SU-DHL-6 (cell line): Measurements from ENCODE around the gene CPNE4.

ENCODE experiments used
- H2AFZ ChIP-seq: fragments of 200-600 bp; sonication (generic); 2 replicates; pipeline ENCODE4 v1.6.1; 2014; ENCODE audit warnings: low read depth, mild to moderate bottlenecking, moderate library complexity, mixed read lengths, antibody characterized with exemption, low read length; ENCODE audit not compliant: severe bottlenecking
- H3F3A ChIP-seq: fragments of 200-600 bp; shearing (Covaris generic); 2 replicates; pipeline ENCODE4 v1.6.0; 2016; ENCODE audit warnings: antibody characterized with exemption, mild to moderate bottlenecking; ENCODE audit not compliant: insufficient read depth
- H3K27ac ChIP-seq: fragments of 200-600 bp; sonication (generic); 2 replicates; pipeline ENCODE4 v1.5.1; 2016; ENCODE audit warnings: low read depth, mild to moderate bottlenecking, low read length, moderate library complexity, mixed read lengths
- H3K27me3 ChIP-seq: fragments of 200-600 bp; sonication (generic), shearing (Covaris generic); 2 replicates; pipeline ENCODE4 v1.6.0; 2014; ENCODE audit warnings: mild to moderate bottlenecking, low read length
- H3K36me3 ChIP-seq: fragments of 200-600 bp; sonication (generic); 2 replicates; pipeline ENCODE4 v1.6.1; 2014; ENCODE audit warnings: mild to moderate bottlenecking, low read length, mixed read lengths
- H3K4me2 ChIP-seq: fragments of 300-600, 200-600 bp; shearing (Covaris generic), sonication (generic); 2 replicates; pipeline ENCODE4 v1.6.0; 2014; ENCODE audit warnings: low read length, low read depth, mild to moderate bottlenecking; ENCODE audit not compliant: poor library complexity, severe bottlenecking
- H3K4me3 ChIP-seq: fragments of 200-600 bp; sonication (generic); 2 replicates; pipeline ENCODE4 v1.5.1; 2014; ENCODE audit warnings: antibody characterized with exemption, low read length, mild to moderate bottlenecking, mixed read lengths; ENCODE audit not compliant: insufficient read depth, poor library complexity, severe bottlenecking
- H3K79me2 ChIP-seq: fragments of 200-600 bp; sonication (generic); 2 replicates; pipeline ENCODE4 v1.6.1; 2014; ENCODE audit warnings: mild to moderate bottlenecking, low read length, moderate library complexity; ENCODE audit not compliant: insufficient read depth
- H3K9ac ChIP-seq: fragments of 200-600 bp; sonication (generic); 2 replicates; pipeline ENCODE4 v1.7.0; 2014; ENCODE audit warnings: mild to moderate bottlenecking, low read length
- H3K9me2 ChIP-seq: fragments of 200-600 bp; sonication (generic); replicated peaks from 2 replicates; pipeline ENCODE4 v1.6.1; 2014; ENCODE audit warnings: low read length; ENCODE audit not compliant: insufficient read depth
- H3K9me3 ChIP-seq: fragments of 200-600 bp; sonication (generic); 2 replicates; pipeline ENCODE4 v1.6.1; 2014; ENCODE audit warnings: low read length, mixed read lengths; ENCODE audit not compliant: insufficient read depth
- H4K20me1 ChIP-seq: fragments of 200-600 bp; sonication (generic); 2 replicates; pipeline ENCODE4 v1.6.1; 2014; ENCODE audit warnings: low read depth, mild to moderate bottlenecking, antibody characterized with exemption, low read length, moderate library complexity, mixed read lengths
- CTCF ChIP-seq: fragments of 200-600 bp; sonication (generic); IDR thresholded peaks from one replicate; pipeline ENCODE4 v1.5.1; 2017; ENCODE audit warnings: antibody characterized with exemption, mild to moderate bottlenecking, low read length, moderate library complexity; ENCODE audit not compliant: insufficient read depth, poor library complexity, severe bottlenecking
- EZH2phosphoT487 ChIP-seq: fragments of 200-600 bp; sonication (generic), shearing (Covaris generic); conservative IDR thresholded peaks from 2 replicates; pipeline ENCODE4 v1.6.1; 2018; ENCODE audit warnings: mild to moderate bottlenecking, antibody characterized with exemption, low read length, moderate library complexity, mixed read lengths

CPNE4 gene

GRCh38 chr3:131690800-131691199, 344.0 kb downstream of the CPNE4 start:
- Histone ChIP-seq H3K27me3 (no peaks in the 10 kb centered on the region), H3K9ac (no peak overlapping the region), H3K9me2 (no peaks in the 10 kb centered on the region; the same call in 1 of the 2 replicates), H4K20me1 (no peaks in the 10 kb centered on the region), H2AFZ (no peak overlapping the region), H3K27ac (no peak overlapping the region), H3F3A (no peaks in the 10 kb centered on the region), H3K36me3 (no peaks in the 10 kb centered on the region), H3K4me2 (no peak overlapping the region), H3K79me2 (no peaks in the 10 kb centered on the region), H3K4me3 (no peak overlapping the region), H3K9me3 (no peaks in the 10 kb centered on the region; the same call in 1 of the 2 replicates)
- TF ChIP-seq EZH2phosphoT487, result no peak
- no peak for TF ChIP-seq CTCF

GRCh38 chr3:131688370-131688769, 346.4 kb downstream of the CPNE4 start:
- H3F3A ChIP-seq, result no peaks in the 10 kb centered on the region
- TF ChIP-seq CTCF, result no peak
- no peak overlapping the region for H3K9ac ChIP-seq
- no peaks in the 10 kb centered on the region; the same call in 1 of the 2 replicates for H3K9me2 ChIP-seq
- H3K4me3 ChIP-seq, result no peak overlapping the region
- no peaks in the 10 kb centered on the region for H3K79me2 ChIP-seq
- H3K9me3 ChIP-seq, result no peaks in the 10 kb centered on the region; the same call in 1 of the 2 replicates
- no peaks in the 10 kb centered on the region for H4K20me1 ChIP-seq
- no peak overlapping the region for H3K4me2 ChIP-seq
- no peak overlapping the region for H3K27ac ChIP-seq
- H3K27me3 ChIP-seq, result no peaks in the 10 kb centered on the region
- H3K36me3 ChIP-seq, result no peaks in the 10 kb centered on the region
- no peak overlapping the region for H2AFZ ChIP-seq

- H3K9me3 ChIP-seq, result no peaks in the 10 kb centered on the region
- H3K9ac ChIP-seq, result no peak overlapping the region
- TF ChIP-seq CTCF, result no peak
- no peak for TF ChIP-seq EZH2phosphoT487
Observed at GRCh38 chr3:131669600-131669999, 365.2 kb downstream of the CPNE4 start.

GRCh38 chr3:131658771-131659170, 376.0 kb downstream of the CPNE4 start:
- H3K9ac ChIP-seq, result no peak overlapping the region
- H4K20me1 ChIP-seq, result no peaks in the 10 kb centered on the region
- no peaks in the 10 kb centered on the region for H3K9me2 ChIP-seq
- no peak overlapping the region for H3K4me3 ChIP-seq
- H3K36me3 ChIP-seq, result no peaks in the 10 kb centered on the region
- no peak overlapping the region for H3K27ac ChIP-seq
- H3K4me2 ChIP-seq, result no peak overlapping the region
- no peaks in the 10 kb centered on the region for H3K9me3 ChIP-seq
- H3F3A ChIP-seq, result no peaks in the 10 kb centered on the region
- no peaks in the 10 kb centered on the region for H3K79me2 ChIP-seq
- no peak overlapping the region for H2AFZ ChIP-seq
- no peak for TF ChIP-seq CTCF
- TF ChIP-seq EZH2phosphoT487, result no peak
- no peaks in the 10 kb centered on the region for H3K27me3 ChIP-seq

More at GRCh38 chr3:131669600-131669999, 365.2 kb downstream of the CPNE4 start:
- H3K27me3 ChIP-seq, result no peaks in the 10 kb centered on the region
- H3K9me2 ChIP-seq, result no peaks in the 10 kb centered on the region; the same call in 1 of the 2 replicates
- no peak overlapping the region for H2AFZ ChIP-seq
- H4K20me1 ChIP-seq, result no peaks in the 10 kb centered on the region
- no peak overlapping the region for H3K4me2 ChIP-seq
- H3K79me2 ChIP-seq, result no peaks in the 10 kb centered on the region
- no peaks in the 10 kb centered on the region for H3F3A ChIP-seq
- no peak overlapping the region for H3K27ac ChIP-seq
- H3K4me3 ChIP-seq, result no peak overlapping the region
- H3K36me3 ChIP-seq, result no peaks in the 10 kb centered on the region
